Globus pallidus (tissue), 1 donor: ENCODE results near the gene TAGAP.
"Not testable (repeated sequence)": the region's sequence is repeated elsewhere in the genome, so short reads cannot be mapped to it uniquely, and the experiment has no call there.

ENCODE experiments used
- DNase-seq: peaks from one replicate; pipeline ENCODE4 v3.0.0-alpha.2; 2015; ENCODE audit warnings: low spot score

TAGAP gene

GRCh38 chr6:159043947-159044346 lies 844 bp downstream of the TAGAP start:
- DNase-seq = no peak

- DNase-seq = no peak
Observed at GRCh38 chr6:159043251-159043650, 1.5 kb downstream of the TAGAP start.

- DNase-seq = no peak
Observed at GRCh38 chr6:159042826-159043181, 2.0 kb downstream of the TAGAP start.

- peak; percentile 61 for DNase-seq
Observed at GRCh38 chr6:159042003-159042825, 2.6 kb downstream of the TAGAP start.

GRCh38 chr6:159041181-159041580 lies 3.6 kb downstream of the TAGAP start:
- DNase-seq = no peak

- no peak for DNase-seq
Observed at GRCh38 chr6:159039885-159040258, 4.9 kb downstream of the TAGAP start.

- DNase-seq = peak; percentile 66
Observed at GRCh38 chr6:159038914-159039884, 5.6 kb downstream of the TAGAP start.

GRCh38 chr6:159038318-159038717 lies 6.5 kb downstream of the TAGAP start:
- not testable (repeated sequence) for DNase-seq

- DNase-seq = no peak
Observed at GRCh38 chr6:159037756-159038290, 7.0 kb downstream of the TAGAP start.

- DNase-seq = no peak
Observed at GRCh38 chr6:159036673-159037072, 8.1 kb downstream of the TAGAP start.

GRCh38 chr6:159035891-159036290 lies 8.9 kb downstream of the TAGAP start:
- no peak for DNase-seq

- no peak for DNase-seq
Observed at GRCh38 chr6:159033160-159034049, 11.4 kb downstream of the TAGAP start.

GRCh38 chr6:159031846-159032245 lies 12.9 kb downstream of the TAGAP start:
- DNase-seq = no peak

GRCh38 chr6:159030168-159030567 lies 14.6 kb downstream of the TAGAP start:
- DNase-seq = no peak

GRCh38 chr6:159025224-159025623 lies 19.6 kb downstream of the TAGAP start:
- not testable (repeated sequence) for DNase-seq

- DNase-seq = no peak
Observed at GRCh38 chr6:159023893-159024292, 20.9 kb downstream of the TAGAP start.

GRCh38 chr6:159020011-159020410 lies 24.8 kb downstream of the TAGAP start:
- DNase-seq = no peak

- no peak for DNase-seq
Observed at GRCh38 chr6:159017757-159018559, 26.8 kb downstream of the TAGAP start.

GRCh38 chr6:159014406-159014805 lies 30.4 kb downstream of the TAGAP start:
- DNase-seq = no peak

- DNase-seq = no peak
Observed at GRCh38 chr6:159013229-159013628, 31.6 kb downstream of the TAGAP start.

GRCh38 chr6:159012201-159012600 lies 32.6 kb downstream of the TAGAP start:
- DNase-seq = no peak
